OCI-LY3 (cell line): ENCODE results near the gene PML.

ENCODE experiments used
- H2AFZ ChIP-seq: fragments of 200-600, 300-600 bp; shearing (Covaris generic); 2 replicates; pipeline ENCODE4 v1.6.0; 2014; ENCODE audit warnings: antibody characterized with exemption, low read depth, low read length
- H3K27ac ChIP-seq: fragments of 200-600, 300-600 bp; sonication (generic); 2 replicates; pipeline ENCODE4 v1.5.1; 2014; ENCODE audit warnings: mild to moderate bottlenecking, low read length, moderate library complexity, mixed read lengths
- H3K27me3 ChIP-seq: fragments of 200-600, 300-600 bp; sonication (generic); 2 replicates; pipeline ENCODE4 v1.6.1; 2014; ENCODE audit warnings: low read depth, low read length, mixed read lengths
- H3K36me3 ChIP-seq: fragments of 200-600, 300-600 bp; sonication (generic); replicated peaks from 2 replicates; pipeline ENCODE3; 2014; ENCODE audit warnings: low read depth, low read length, mixed read lengths
- H3K4me1 ChIP-seq: fragments of 300-600, 200-600 bp; sonication (generic); 2 replicates; pipeline ENCODE4 v1.6.1; 2014; ENCODE audit warnings: low read length, mixed read lengths
- H3K4me2 ChIP-seq: fragments of 200-600, 300-600 bp; sonication (generic); 2 replicates; pipeline ENCODE4 v1.6.1; 2014; ENCODE audit warnings: low read length, mixed read lengths
- H3K4me3 ChIP-seq: fragments of 300-600, 200-600 bp; sonication (generic); 2 replicates; pipeline ENCODE4 v1.5.1; 2014; ENCODE audit warnings: antibody characterized with exemption, mild to moderate bottlenecking, low read length, moderate library complexity
- H3K79me2 ChIP-seq: fragments of 300-600, 200-600 bp; shearing (Covaris generic); 2 replicates; pipeline ENCODE4 v1.6.1; 2014; ENCODE audit warnings: mild to moderate bottlenecking, low read length, mixed read lengths
- H3K9ac ChIP-seq: fragments of 300-600, 200-600 bp; shearing (Covaris generic); 2 replicates; pipeline ENCODE4 v1.6.0; 2014; ENCODE audit warnings: mild to moderate bottlenecking, low read length, moderate library complexity
- H3K9me3 ChIP-seq: fragments of 200-600, 300-600 bp; shearing (Covaris generic); 2 replicates; pipeline ENCODE4 v1.6.1; 2014; ENCODE audit warnings: low read length, mixed read lengths; ENCODE audit not compliant: insufficient read depth
- H4K20me1 ChIP-seq: fragments of 200-600, 300-600 bp; sonication (generic); 2 replicates; pipeline ENCODE4 v1.6.1; 2016; ENCODE audit warnings: low read length, mixed read lengths; ENCODE audit not compliant: insufficient read depth
- EZH2phosphoT487 ChIP-seq: fragments of 200-600 bp; shearing (Covaris generic); IDR thresholded peaks from 2 replicates; pipeline ENCODE4 v1.6.1; 2018; ENCODE audit warnings: antibody characterized with exemption, mixed run types, low read depth
- TF ChIP-seq, protein P1 (sequence below): fragments of 200-600, 300-600 bp; sonication (generic); IDR thresholded peaks from 2 replicates; pipeline ENCODE4 v1.5.1; 2014; ENCODE audit warnings: antibody characterized with exemption, low read length, low read depth

PML gene, protein sequence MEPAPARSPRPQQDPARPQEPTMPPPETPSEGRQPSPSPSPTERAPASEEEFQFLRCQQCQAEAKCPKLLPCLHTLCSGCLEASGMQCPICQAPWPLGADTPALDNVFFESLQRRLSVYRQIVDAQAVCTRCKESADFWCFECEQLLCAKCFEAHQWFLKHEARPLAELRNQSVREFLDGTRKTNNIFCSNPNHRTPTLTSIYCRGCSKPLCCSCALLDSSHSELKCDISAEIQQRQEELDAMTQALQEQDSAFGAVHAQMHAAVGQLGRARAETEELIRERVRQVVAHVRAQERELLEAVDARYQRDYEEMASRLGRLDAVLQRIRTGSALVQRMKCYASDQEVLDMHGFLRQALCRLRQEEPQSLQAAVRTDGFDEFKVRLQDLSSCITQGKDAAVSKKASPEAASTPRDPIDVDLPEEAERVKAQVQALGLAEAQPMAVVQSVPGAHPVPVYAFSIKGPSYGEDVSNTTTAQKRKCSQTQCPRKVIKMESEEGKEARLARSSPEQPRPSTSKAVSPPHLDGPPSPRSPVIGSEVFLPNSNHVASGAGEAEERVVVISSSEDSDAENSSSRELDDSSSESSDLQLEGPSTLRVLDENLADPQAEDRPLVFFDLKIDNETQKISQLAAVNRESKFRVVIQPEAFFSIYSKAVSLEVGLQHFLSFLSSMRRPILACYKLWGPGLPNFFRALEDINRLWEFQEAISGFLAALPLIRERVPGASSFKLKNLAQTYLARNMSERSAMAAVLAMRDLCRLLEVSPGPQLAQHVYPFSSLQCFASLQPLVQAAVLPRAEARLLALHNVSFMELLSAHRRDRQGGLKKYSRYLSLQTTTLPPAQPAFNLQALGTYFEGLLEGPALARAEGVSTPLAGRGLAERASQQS

DNA sequence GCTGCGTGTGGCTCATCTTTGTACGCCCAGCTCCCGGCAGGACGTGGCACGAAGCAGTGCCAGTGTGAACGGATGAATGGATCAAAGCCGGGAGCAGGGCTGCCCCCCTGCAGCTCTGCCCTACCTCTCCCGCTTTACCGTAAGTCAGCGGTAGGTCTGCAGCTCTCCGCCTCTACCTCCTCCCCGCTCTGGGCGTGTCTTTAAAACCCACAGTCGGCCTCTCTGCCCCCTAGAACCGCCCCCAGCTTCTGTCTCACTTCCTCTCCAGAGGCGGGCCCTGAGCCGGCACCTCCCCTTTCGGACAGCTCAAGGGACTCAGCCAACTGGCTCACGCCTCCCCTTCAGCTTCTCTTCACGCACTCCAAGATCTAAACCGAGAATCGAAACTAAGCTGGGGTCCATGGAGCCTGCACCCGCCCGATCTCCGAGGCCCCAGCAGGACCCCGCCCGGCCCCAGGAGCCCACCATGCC, at the start of gene PML:
Gene PML, plus strand, starts transcription at position 304 of the 471 bp plus-strand sequence. Its CDS starts 97 bp downstream, at position 401.
- H3K9ac ChIP-seq: peak within 1 kb of the TSS; percentile 89
- peaks cover 27% of the 10 kb centered on the region for H3K36me3 ChIP-seq
- peak within 1 kb of the TSS; percentile 88 for H3K4me2 ChIP-seq
- H3K9me3 ChIP-seq: no peaks in the 10 kb centered on the region
- no peaks in the 10 kb centered on the region for H3K27me3 ChIP-seq
- peaks cover 23% of the 10 kb centered on the region for H4K20me1 ChIP-seq
- H3K79me2 ChIP-seq: peaks cover 78% of the 10 kb centered on the region
- H3K4me1 ChIP-seq: peaks cover 58% of the 10 kb centered on the region
- peak within 1 kb of the TSS; percentile 75 for H3K27ac ChIP-seq
- peak within 1 kb of the TSS; percentile 85 for H3K4me3 ChIP-seq
- TF ChIP-seq, protein P1, sequence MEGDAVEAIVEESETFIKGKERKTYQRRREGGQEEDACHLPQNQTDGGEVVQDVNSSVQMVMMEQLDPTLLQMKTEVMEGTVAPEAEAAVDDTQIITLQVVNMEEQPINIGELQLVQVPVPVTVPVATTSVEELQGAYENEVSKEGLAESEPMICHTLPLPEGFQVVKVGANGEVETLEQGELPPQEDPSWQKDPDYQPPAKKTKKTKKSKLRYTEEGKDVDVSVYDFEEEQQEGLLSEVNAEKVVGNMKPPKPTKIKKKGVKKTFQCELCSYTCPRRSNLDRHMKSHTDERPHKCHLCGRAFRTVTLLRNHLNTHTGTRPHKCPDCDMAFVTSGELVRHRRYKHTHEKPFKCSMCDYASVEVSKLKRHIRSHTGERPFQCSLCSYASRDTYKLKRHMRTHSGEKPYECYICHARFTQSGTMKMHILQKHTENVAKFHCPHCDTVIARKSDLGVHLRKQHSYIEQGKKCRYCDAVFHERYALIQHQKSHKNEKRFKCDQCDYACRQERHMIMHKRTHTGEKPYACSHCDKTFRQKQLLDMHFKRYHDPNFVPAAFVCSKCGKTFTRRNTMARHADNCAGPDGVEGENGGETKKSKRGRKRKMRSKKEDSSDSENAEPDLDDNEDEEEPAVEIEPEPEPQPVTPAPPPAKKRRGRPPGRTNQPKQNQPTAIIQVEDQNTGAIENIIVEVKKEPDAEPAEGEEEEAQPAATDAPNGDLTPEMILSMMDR: no peak
- no peak for TF ChIP-seq EZH2phosphoT487
- peak within 1 kb of the TSS; percentile 39; the same call in 1 of the 2 replicates for H2AFZ ChIP-seq

DNA sequence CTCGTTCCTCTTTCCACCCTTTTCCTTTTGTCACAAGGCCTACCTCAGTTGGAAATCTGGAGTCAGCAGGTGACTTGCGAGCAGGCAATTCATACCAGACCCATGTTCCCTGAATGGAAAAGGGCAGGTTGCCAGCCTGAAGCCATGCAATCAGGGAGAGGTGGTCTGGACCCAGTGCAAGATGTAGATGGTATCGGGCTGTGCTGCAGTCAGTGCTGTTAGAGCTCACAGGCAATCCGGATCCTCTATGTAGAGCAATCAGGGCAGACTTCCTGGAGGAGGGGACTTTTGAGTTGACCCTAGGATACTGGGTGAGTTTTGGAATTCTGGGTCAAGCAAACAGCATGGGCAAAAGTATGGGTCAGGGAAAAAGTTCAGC, 49.4 kb upstream of the PML start:
- Histone ChIP-seq H3K4me1 (no peaks in the 10 kb centered on the region), H4K20me1 (no peaks in the 10 kb centered on the region), H3K27ac (no peak overlapping the region), H3K4me3 (no peak overlapping the region), H3K4me2 (no peak overlapping the region), H3K36me3 (no peaks in the 10 kb centered on the region), H3K79me2 (no peaks in the 10 kb centered on the region), H3K9me3 (no peaks in the 10 kb centered on the region), H3K27me3 (0 out of 2 replicates have a peak, but pooled peaks cover 6% of the 10 kb centered on the region), H2AFZ (no peak overlapping the region), H3K9ac (no peak overlapping the region)
- TF ChIP-seq, protein P1: no peak
- TF ChIP-seq EZH2phosphoT487: no peak

DNA sequence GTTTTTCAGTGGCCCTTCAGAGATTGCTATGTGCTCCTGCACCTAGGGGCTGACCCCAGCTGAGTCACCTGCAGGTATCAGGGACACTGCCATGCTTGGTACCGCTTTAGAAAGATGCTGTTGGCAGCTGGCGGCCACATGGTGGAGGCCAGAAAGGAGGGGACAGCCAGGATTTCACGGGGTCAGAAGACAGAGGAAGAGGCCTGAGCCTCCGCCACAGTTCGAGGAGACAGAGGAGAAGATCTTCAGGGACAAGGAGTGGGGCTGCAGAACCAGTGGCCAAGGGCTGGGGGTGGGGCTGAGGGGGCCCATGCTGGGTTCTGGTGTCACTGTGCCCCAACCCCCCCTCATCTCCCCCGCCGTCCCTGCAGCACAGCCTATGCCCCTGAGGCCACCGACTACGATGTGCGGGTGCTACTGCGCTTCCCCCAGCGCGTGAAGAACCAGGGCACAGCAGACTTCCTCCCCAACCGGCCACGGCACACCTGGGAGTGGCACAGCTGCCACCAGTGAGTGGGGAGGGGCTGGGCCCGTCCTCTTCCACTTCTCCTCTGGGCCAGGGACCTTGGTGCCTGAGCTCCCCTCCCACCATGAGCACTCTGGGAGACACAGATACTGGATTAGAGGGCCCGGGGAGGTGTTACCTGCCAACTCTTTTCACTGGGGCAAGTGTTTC, 48.3 kb upstream of the PML start:
- H2AFZ ChIP-seq: no peak overlapping the region
- no peak overlapping the region for H3K27ac ChIP-seq
- H3K4me3 ChIP-seq: no peak overlapping the region
- no peak overlapping the region for H3K9ac ChIP-seq
- no peak overlapping the region for H3K4me2 ChIP-seq
- no peaks in the 10 kb centered on the region for H4K20me1 ChIP-seq
- H3K79me2 ChIP-seq: no peaks in the 10 kb centered on the region
- peaks cover 9% of the 10 kb centered on the region for H3K4me1 ChIP-seq
- no peaks in the 10 kb centered on the region for H3K36me3 ChIP-seq
- 0 out of 2 replicates have a peak, but pooled peaks cover 6% of the 10 kb centered on the region for H3K27me3 ChIP-seq
- no peaks in the 10 kb centered on the region for H3K9me3 ChIP-seq
- TF ChIP-seq EZH2phosphoT487: no peak
- TF ChIP-seq, protein P1: no peak
